RWPE2 (cell line): Measurements from ENCODE around the gene TSPYL1.
"Not testable (repeated sequence)": the region's sequence is repeated elsewhere in the genome, so short reads cannot be mapped to it uniquely, and the experiment has no call there.

Source experiments
- ATAC-seq: fragments of 200-7000 bp; cut with Tn5 transposase; 3 replicates; pipeline ENCODE4 v1.9.1; 2021; ENCODE audit warnings: low read depth
- DNase-seq: peaks from one replicate; pipeline ENCODE4 v3.0.0-alpha.2; 2020; ENCODE audit warnings: low spot score
- H3K27ac ChIP-seq: fragments of 450-650 bp; 2 replicates; pipeline ENCODE4 v1.5.1; 2017; ENCODE audit warnings: mild to moderate bottlenecking; ENCODE audit not compliant: poor library complexity, severe bottlenecking
- H3K27me3 ChIP-seq: fragments of 250-450 bp; sonication (Bioruptor Pico); 2 replicates; pipeline ENCODE4 v1.5.1; 2021; ENCODE audit warnings: mild to moderate bottlenecking, moderate library complexity; ENCODE audit not compliant: insufficient read depth, poor library complexity, severe bottlenecking
- H3K36me3 ChIP-seq: fragments of 250-450 bp; sonication (Bioruptor Pico); 2 replicates; pipeline ENCODE4 v1.5.1; 2020; ENCODE audit warnings: low read depth, mild to moderate bottlenecking, moderate library complexity
- H3K4me1 ChIP-seq: fragments of 250-450 bp; sonication (Bioruptor Pico); 2 replicates; pipeline ENCODE4 v1.5.1; 2021; ENCODE audit warnings: mild to moderate bottlenecking, moderate library complexity; ENCODE audit not compliant: insufficient read depth, poor library complexity, severe bottlenecking
- H3K4me3 ChIP-seq: fragments of 250-450 bp; sonication (Bioruptor Pico); 2 replicates; pipeline ENCODE4 v1.5.1; 2021; ENCODE audit warnings: mild to moderate bottlenecking, moderate library complexity; ENCODE audit not compliant: severe bottlenecking
- H3K9me3 ChIP-seq: fragments of 250-450 bp; sonication (Bioruptor Pico); 2 replicates; pipeline ENCODE4 v1.5.1; 2021; ENCODE audit warnings: mild to moderate bottlenecking, moderate library complexity; ENCODE audit not compliant: severe bottlenecking
- TF ChIP-seq, protein P1 (sequence below): fragments of 450-650 bp; IDR thresholded peaks from one replicate; pipeline ENCODE4 v1.5.1; 2017; ENCODE audit warnings: mild to moderate bottlenecking, moderate library complexity; ENCODE audit not compliant: poor library complexity, severe bottlenecking

TSPYL1 gene

GRCh38 chr6:116326996-116327395 lies 47.3 kb upstream of the TSPYL1 start:
- TF ChIP-seq, protein P1, sequence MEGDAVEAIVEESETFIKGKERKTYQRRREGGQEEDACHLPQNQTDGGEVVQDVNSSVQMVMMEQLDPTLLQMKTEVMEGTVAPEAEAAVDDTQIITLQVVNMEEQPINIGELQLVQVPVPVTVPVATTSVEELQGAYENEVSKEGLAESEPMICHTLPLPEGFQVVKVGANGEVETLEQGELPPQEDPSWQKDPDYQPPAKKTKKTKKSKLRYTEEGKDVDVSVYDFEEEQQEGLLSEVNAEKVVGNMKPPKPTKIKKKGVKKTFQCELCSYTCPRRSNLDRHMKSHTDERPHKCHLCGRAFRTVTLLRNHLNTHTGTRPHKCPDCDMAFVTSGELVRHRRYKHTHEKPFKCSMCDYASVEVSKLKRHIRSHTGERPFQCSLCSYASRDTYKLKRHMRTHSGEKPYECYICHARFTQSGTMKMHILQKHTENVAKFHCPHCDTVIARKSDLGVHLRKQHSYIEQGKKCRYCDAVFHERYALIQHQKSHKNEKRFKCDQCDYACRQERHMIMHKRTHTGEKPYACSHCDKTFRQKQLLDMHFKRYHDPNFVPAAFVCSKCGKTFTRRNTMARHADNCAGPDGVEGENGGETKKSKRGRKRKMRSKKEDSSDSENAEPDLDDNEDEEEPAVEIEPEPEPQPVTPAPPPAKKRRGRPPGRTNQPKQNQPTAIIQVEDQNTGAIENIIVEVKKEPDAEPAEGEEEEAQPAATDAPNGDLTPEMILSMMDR: no peak
- H3K4me3 ChIP-seq: no peak overlapping the region
- no peaks in the 10 kb centered on the region for H3K9me3 ChIP-seq

GRCh38 chr6:116326181-116326671 lies 46.5 kb upstream of the TSPYL1 start:
- H3K27ac ChIP-seq: no peak overlapping the region
- no peaks in the 10 kb centered on the region for H3K9me3 ChIP-seq
- H3K27me3 ChIP-seq: no peaks in the 10 kb centered on the region
- TF ChIP-seq, protein P1: no peak
- no peak for ATAC-seq
- no peak for DNase-seq
- H3K4me1 ChIP-seq: peaks cover 2% of the 10 kb centered on the region
- H3K36me3 ChIP-seq: no peaks in the 10 kb centered on the region
- H3K4me3 ChIP-seq: no peak overlapping the region

More at GRCh38 chr6:116326996-116327395, 47.3 kb upstream of the TSPYL1 start:
- DNase-seq (no peak), ATAC-seq (no peak)
- H3K4me1 ChIP-seq: peaks cover 2% of the 10 kb centered on the region
- no peaks in the 10 kb centered on the region for H3K36me3 ChIP-seq
- H3K27ac ChIP-seq: no peak overlapping the region
- no peaks in the 10 kb centered on the region for H3K27me3 ChIP-seq

DNA sequence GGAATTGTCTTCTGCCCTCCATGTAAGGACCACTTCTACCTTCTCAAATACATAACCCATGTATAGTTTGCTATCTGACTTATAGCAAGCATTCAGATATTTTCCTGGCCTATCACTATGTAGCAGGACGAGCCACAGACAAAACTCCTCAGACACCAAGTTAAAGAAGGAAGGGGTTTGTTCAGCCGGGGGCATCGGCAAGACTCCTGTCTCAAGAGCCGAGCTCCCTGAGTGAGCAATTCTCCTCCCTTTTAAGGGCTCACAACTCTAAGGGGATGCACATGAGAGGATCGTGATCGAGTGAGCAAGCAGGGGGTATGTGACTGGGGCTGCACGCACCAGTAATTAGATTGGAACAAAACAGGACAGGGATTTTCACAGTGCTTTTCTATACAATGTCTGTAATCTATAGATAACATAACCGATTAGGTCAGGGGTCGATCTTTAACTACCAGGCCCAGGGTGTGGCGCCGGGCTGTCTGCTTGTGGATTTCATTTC lies 46.0 kb upstream of the TSPYL1 start:
- H3K9me3 ChIP-seq, H3K4me1 ChIP-seq, ATAC-seq, H3K27me3 ChIP-seq, H3K4me3 ChIP-seq, H3K27ac ChIP-seq, DNase-seq, H3K36me3 ChIP-seq: not testable (repeated sequence)

GRCh38 chr6:116323863-116324262 lies 44.1 kb upstream of the TSPYL1 start:
- no peaks in the 10 kb centered on the region for H3K4me1 ChIP-seq
- H3K27ac ChIP-seq: no peak overlapping the region

GRCh38 chr6:116321933-116322332 lies 42.2 kb upstream of the TSPYL1 start:
- not testable (repeated sequence) for H3K27ac ChIP-seq, DNase-seq, H3K36me3 ChIP-seq, H3K4me3 ChIP-seq, ATAC-seq, H3K4me1 ChIP-seq, H3K27me3 ChIP-seq, H3K9me3 ChIP-seq

More at GRCh38 chr6:116323863-116324262, 44.1 kb upstream of the TSPYL1 start:
- Histone ChIP-seq H3K36me3 (no peaks in the 10 kb centered on the region), H3K4me3 (no peak overlapping the region), H3K9me3 (no peaks in the 10 kb centered on the region), H3K27me3 (no peaks in the 10 kb centered on the region)
- ATAC-seq (no peak), DNase-seq (no peak)
- TF ChIP-seq, protein P1: no peak

DNA sequence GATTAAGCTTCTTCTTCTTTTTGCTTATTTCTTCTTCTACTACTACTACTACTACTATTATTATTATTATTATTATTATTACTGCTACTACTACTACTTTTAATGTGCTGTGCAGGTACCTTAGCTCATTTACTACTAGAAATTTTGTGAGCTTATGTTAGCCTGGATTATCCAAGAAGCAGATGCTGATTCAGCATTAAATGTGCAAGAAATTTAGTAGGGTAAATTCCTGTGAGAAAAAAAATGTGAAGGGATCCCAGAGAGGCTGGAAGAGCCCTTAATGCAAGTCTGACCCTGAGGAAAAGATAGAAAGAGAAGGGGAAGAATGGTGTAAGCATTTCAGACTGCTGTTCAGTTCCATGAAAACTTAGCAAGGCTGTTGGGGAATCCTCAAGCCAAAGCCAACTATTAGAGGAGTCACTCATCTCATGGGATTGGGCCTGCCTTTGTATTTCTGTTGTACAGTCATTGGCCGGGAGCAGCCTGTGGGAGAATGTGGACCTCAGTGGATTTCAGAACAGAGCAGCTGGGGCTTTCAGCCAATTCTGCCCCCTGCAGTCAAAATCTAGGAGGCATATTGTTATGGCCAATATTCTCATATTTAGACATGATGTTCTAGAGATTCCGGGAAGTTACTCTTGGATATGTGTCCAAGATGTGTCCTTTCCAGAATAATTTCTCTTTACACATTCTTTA lies 37.2 kb upstream of the TSPYL1 start:
- DNase-seq: no peak
- TF ChIP-seq, protein P1: no peak
- no peak for ATAC-seq

More for the DNA sequence above, 37.2 kb upstream of the TSPYL1 start:
- Histone ChIP-seq H3K9me3 (no peaks in the 10 kb centered on the region), H3K36me3 (no peaks in the 10 kb centered on the region), H3K27ac (no peak overlapping the region), H3K4me1 (no peaks in the 10 kb centered on the region), H3K4me3 (no peak overlapping the region), H3K27me3 (no peaks in the 10 kb centered on the region)
